ENCODE measurements around the gene ATP6V0D1.

Gene ATP6V0D1

GRCh38 chr16:67443265-67443664, 37.7 kb downstream of the ATP6V0D1 start:
- no peak for DNase-seq

- DNase-seq, result no peak
Measured at GRCh38 chr16:67442581-67443255, 38.2 kb downstream of the ATP6V0D1 start.

GRCh38 chr16:67441907-67442306, 39.0 kb downstream of the ATP6V0D1 start:
- DNase-seq, result no peak

DNA sequence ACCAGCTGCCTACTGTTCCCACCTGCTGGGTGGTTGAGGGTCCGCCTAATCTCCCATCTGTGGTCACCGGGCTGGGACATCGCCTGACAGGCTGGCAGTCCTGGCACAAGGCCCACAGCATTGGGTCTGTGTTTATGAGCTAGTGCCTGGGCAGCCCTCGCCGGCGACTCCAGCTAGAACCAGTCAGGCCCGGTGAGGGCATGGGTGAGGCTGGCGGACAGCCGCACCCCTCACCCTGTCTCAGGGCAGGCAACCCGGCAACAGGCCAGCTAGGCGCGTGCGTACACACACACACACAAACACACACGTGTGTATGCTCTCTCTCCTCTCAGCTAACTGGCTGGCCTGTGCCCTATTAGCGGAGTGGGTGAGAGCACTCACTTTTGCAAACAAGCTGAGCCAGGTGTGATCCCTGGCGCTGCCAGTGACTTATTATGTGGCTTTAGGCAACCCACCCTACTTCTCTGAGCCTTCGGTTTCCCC, 39.6 kb downstream of the ATP6V0D1 start:
- DNase-seq, result no peak

- DNase-seq, result no peak
Measured at GRCh38 chr16:67438824-67439393, 42.0 kb downstream of the ATP6V0D1 start.

DNA sequence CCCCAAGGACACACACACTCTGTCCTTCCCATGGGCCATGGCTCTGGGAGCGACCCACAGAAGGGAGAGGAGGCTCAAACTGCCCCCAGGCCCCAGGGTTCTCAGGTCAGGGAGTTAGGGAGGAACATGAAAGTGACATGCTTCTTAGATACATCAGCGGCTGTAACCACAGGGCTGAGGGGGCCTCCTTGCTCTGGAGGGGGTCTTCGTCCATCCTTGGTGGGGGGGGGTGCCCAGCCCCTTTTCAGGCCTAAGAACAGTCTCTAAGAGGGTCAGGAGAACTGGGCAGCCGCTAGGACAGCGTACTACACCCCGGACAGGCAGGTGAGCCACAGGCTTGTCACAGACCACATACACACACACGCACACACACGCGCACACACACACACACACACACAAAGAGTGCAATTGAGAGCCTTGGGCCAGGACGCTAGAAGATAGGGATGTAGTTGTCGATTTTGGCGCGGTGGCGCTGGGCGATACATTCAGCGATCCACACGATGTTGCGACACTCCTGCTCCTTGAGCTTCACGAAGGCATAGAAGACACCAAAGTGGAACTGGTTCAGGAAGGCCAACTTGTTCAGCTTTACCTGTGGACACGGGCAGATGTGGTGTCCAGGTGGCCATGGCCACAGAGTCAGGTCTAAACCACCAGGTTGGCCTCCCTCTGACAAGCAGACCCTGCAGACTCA, 42.7 kb downstream of the ATP6V0D1 start:
- DNase-seq, result no peak

DNA sequence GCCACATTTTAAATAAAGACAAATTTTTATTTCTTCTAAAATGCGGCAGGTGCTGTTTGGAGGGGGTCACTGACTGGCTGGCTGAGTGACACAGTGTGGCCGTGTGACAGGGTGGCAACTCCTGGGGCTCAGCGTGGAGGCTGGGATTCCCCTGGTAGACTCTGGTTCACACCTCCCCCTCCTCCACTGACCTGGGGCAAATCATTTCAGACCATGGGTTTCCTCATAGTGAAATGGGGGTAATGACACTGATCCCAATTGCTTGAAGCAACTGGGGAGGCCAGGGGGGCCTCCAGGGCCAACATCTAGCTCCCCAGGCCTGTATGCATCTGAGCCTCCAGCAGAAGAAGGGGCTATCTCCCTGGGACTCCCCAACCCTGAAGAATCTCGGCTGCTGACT, 43.4 kb downstream of the ATP6V0D1 start:
- DNase-seq, result no peak

DNA sequence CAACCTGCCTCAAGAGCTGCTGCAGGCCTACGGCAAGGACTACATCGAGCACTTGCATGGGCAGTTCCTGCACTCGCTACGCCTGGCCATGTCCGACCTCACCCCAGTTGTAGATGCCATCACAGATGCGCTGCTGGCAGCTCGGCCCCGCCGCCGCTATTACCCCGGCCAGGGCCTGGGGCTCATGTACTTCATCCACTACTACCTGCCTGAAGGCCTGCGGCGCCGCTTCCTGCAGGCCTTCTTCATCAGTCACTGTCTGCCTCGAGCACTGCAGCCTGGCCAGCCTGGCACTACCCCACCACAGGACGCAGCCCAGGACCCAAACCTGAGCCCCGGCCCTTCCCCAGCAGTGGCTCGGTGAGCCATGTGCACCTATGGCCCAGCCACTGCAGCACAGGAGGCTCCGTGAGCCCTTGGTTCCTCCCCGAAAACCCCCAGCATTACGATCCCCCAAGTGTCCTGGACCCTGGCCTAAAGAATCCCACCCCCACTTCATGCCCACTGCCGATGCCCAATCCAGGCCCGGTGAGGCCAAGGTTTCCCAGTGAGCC, 44.2 kb downstream of the ATP6V0D1 start:
- DNase-seq, result no peak

DNA sequence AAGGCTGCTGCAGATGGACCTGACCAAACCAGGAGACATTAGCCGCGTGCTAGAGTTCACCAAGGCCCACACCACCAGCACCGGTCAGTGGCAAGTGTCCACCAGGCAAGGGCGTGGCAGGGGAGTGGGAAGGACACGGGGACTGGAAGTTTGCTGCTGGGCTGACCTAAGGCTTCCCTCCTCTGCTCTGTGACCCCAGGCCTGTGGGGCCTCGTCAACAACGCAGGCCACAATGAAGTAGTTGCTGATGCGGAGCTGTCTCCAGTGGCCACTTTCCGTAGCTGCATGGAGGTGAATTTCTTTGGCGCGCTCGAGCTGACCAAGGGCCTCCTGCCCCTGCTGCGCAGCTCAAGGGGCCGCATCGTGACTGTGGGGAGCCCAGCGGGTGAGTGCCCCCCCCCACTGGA, 45.2 kb downstream of the ATP6V0D1 start:
- no peak for DNase-seq

DNA sequence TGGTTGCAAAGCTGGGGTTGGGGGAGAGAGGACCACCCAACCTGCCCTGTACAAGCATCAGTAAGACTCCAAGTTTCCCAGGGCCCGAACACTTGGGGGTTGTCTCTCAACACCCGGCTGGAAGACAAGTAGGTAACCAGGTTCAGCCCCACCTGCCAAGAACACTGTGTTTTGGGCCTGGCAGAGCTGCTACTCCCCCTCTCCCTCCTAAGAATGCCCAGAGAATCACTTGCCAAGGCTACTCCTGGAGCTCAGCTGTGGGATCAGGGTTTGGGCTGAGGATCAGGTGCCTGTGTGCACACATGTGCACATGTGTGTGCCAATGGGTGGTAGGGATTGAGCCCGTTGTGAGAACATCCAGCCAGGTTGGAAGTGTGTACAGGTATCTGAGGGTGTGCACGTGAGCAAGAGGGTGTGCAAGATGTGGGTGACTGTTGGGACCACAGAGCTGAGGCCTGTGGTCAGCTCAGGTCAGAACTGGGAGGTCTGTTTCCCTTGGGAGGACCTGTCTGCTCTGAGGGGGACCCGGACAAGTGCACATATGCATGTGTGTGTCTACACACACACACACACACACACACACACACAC, 47.7 kb downstream of the ATP6V0D1 start:
- no peak for DNase-seq

- no peak for DNase-seq
Measured at GRCh38 chr16:67432506-67432890, 48.5 kb downstream of the ATP6V0D1 start.

DNA sequence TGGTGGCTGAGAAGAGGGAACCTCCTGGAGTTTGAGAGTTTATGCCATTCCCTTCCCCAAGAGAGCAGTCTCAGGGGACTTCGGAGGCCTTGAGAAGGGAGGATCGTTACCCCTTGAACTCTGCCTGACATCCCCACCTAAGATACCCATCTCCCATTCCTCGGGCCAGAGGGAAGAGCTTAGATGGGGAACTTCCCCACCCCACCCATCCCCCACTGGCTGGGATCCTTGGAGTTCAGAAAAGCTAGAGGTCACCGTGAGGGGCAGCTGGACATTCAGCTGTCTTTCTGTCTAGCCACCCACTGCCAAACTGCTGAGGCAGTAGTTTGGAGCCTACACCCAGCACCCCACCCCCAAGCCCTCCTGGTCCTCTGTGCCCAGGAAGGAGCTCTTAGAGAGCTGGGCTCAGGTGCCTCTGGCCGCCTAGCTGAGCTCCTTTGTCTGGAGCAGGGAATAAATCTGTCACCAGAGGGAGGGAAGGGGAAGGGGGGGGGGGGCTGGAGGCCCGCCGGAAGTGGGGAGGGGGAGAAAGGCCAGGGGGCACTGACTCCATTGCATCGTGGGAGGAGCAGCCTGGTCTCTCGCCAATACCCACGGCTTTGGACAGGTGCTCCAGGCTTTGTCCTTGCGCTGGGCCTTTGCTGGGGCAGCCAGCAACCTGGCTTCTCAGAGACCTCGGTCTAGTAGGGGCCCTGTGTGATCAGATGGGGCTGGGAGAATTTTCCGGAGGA, 49.0 kb downstream of the ATP6V0D1 start:
- no peak for DNase-seq

- DNase-seq, result peak; percentile 33
Measured at GRCh38 chr16:67430977-67431774, 49.8 kb downstream of the ATP6V0D1 start, which contains the start of gene HSD11B2. TSS of gene HSD11B2 (plus strand) at chr16:67431121. CDS start at chr16:67431249, 128 bp downstream.

DNA sequence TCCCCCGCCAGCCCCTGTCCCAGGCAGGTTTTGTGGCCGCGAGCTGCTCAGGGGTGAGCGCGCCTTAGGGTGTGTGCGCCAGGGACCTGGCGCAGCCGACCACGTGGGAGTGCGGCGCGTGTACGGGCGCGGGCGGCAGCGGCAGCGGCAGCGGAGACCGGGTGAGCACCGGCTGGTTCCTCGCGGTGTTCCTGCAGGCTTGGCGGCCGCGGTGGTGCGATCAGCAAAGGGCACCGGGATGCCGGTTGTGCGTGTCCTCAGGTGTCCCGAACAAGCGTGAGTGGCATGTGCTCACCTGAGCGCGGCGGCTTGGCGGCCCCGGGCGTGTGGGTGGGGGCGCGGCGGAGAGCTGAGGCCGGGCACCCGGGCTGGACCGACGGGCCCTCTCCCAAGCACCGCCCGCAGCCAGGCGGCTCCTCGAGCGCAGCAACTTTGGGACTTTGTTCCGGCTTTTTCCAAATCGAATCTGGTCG, 50.4 kb downstream of the ATP6V0D1 start:
- peak; percentile 54 for DNase-seq

GRCh38 chr16:67429799-67430503, 51.0 kb downstream of the ATP6V0D1 start:
- no peak for DNase-seq

DNA sequence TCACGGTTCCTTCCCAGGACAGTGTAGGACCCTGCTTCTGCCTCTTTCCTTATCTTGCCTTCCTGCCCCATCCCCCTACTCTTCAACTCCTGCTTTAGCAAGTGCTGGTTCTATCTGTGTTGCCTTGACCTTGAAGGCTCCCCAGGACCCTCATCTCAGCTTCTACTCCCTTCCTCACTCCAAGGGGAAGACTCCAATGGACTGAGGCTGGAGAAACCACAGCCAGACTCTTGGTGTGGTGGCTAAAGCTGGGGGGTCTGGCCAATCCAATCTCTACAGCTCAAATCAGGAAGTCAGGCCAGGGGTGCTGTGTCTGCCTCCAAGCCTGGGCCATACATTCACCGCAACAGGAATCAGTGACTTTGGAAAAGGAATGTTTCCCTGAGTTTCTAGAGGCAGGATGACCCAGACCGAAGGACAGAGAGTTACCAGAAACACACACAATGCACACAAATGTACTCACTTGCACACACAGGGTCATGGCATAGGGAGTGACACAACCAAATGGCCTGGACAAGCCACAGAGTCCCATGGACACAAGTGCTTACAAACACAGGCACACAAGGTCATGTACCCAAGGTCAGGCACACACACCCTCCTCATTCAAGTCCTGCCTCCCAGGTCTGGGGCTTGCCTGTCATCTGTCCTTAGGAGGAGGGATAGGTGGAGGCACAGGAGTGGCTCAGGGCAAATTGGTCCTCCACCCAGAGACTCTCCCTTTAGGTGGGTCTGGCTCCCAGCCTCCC, 51.7 kb downstream of the ATP6V0D1 start:
- no peak for DNase-seq

GRCh38 chr16:67428146-67428731, 52.7 kb downstream of the ATP6V0D1 start:
- peak; percentile 64 for DNase-seq

- no peak for DNase-seq
Measured at GRCh38 chr16:67426950-67427349, 54.0 kb downstream of the ATP6V0D1 start.

GRCh38 chr16:67426022-67426421, 54.9 kb downstream of the ATP6V0D1 start:
- no peak for DNase-seq

GRCh38 chr16:67425580-67425979, 55.4 kb downstream of the ATP6V0D1 start:
- DNase-seq, result no peak
